IMR-90 (cell line): Measurements from ENCODE around the gene DCLRE1B. TPM values are rescaled to one million over a fixed set of nuclear protein-coding genes. Genes with fewer than 3 reads are reported as not detected.

ENCODE experiments used
- ATAC-seq: fragments of 200-7000 bp; cut with Tn5 transposase; 2 replicates; pipeline ENCODE4 v1.9.1; 2020; ENCODE audit warnings: low read depth, mild to moderate bottlenecking, moderate library complexity
- BruUV-seq: library from RNA; stranded (reverse); fragments of 400-500 nt; replicated peaks from 2 replicates; lab custom pipeline; 2021; lab: Mats Ljungman, UMichigan
- CTCF ChIA-PET: fragments of 300-600 bp; formaldehyde crosslinking; extraction: SDS; loops from one replicate; lab custom pipeline; 2021; ENCODE audit warnings: antibody characterized with exemption; lab: Yijun Ruan, JAX
- POLR2A ChIA-PET: fragments of 300-600 bp; sonication (Branson Sonifier 250); formaldehyde crosslinking; loops from one replicate; lab custom pipeline; 2022; ENCODE audit warnings: antibody characterized with exemption; ENCODE audit not compliant: unreplicated experiment; lab: Charles Lee
- DNase-seq: peaks from one replicate; pipeline ENCODE4 v3.0.0; 2013
- H2AFZ ChIP-seq: replicated peaks from 2 replicates; pipeline ENCODE3; 2013; ENCODE audit warnings: low read length, mild to moderate bottlenecking; ENCODE audit not compliant: poor library complexity
- H2AK5ac ChIP-seq: 2 replicates; pipeline ENCODE4 v1.6.1; 2013; ENCODE audit warnings: low read depth, low read length, inconsistent platforms
- H2AK9ac ChIP-seq: replicated peaks from 2 replicates; pipeline ENCODE3; 2013; ENCODE audit warnings: mild to moderate bottlenecking, low read depth, low read length, moderate library complexity; ENCODE audit not compliant: poor library complexity
- H2BK120ac ChIP-seq: 2 replicates; pipeline ENCODE4 v1.6.1; 2013; ENCODE audit warnings: low read depth, low read length, inconsistent platforms
- H2BK15ac ChIP-seq: 3 replicates; pipeline ENCODE4 v1.6.1; 2013; ENCODE audit warnings: low read depth, low read length, inconsistent platforms
- H2BK20ac ChIP-seq: 2 replicates; pipeline ENCODE4 v1.6.1; 2013; ENCODE audit warnings: low read depth, mild to moderate bottlenecking, inconsistent platforms, low read length, moderate library complexity
- H2BK5ac ChIP-seq: 2 replicates; pipeline ENCODE4 v1.6.1; 2013; ENCODE audit warnings: mild to moderate bottlenecking, low read depth, low read length, inconsistent platforms; ENCODE audit not compliant: poor library complexity, severe bottlenecking
- H3K14ac ChIP-seq: replicated peaks from 2 replicates; pipeline ENCODE4 v1.6.1; 2013; ENCODE audit warnings: low read depth, low read length, inconsistent platforms
- H3K18ac ChIP-seq: 2 replicates; pipeline ENCODE4 v1.6.1; 2013; ENCODE audit warnings: low read depth, low read length, control low read depth
- H3K23ac ChIP-seq: 2 replicates; pipeline ENCODE4 v1.6.1; 2013; ENCODE audit warnings: low read depth, low read length, inconsistent platforms
- H3K27ac ChIP-seq: 2 replicates; pipeline ENCODE4 v1.5.1; 2013; ENCODE audit warnings: mild to moderate bottlenecking, control low read depth, low read length; ENCODE audit not compliant: insufficient read depth
- H3K27me3 ChIP-seq: 2 replicates; pipeline ENCODE4 v1.6.1; 2013; ENCODE audit warnings: low read length; ENCODE audit not compliant: control insufficient read depth, insufficient read depth
- H3K36me3 ChIP-seq: 2 replicates; pipeline ENCODE4 v1.6.1; 2013; ENCODE audit warnings: low read length, mixed read lengths; ENCODE audit not compliant: control insufficient read depth, insufficient read depth
- H3K4ac ChIP-seq: 2 replicates; pipeline ENCODE4 v1.6.1; 2013; ENCODE audit warnings: low read depth, low read length, inconsistent platforms
- H3K4me1 ChIP-seq: 2 replicates; pipeline ENCODE4 v1.6.1; 2013; ENCODE audit warnings: low read length, mixed read lengths; ENCODE audit not compliant: control insufficient read depth, insufficient read depth
- H3K4me2 ChIP-seq: 2 replicates; pipeline ENCODE4 v1.6.1; 2013; ENCODE audit warnings: low read depth, mild to moderate bottlenecking, control low read depth, low read length, moderate library complexity
- H3K4me3 ChIP-seq: 2 replicates; pipeline ENCODE4 v1.5.1; 2013; ENCODE audit warnings: low read depth, mild to moderate bottlenecking, control low read depth, low read length, moderate library complexity; ENCODE audit not compliant: insufficient read depth
- H3K56ac ChIP-seq: 2 replicates; pipeline ENCODE4 v1.6.1; 2013; ENCODE audit warnings: low read length, inconsistent platforms; ENCODE audit not compliant: insufficient read depth; ENCODE audit errors: extremely low read depth
- H3K79me1 ChIP-seq, 2 experiments: 2 replicates each; pipeline ENCODE4 v1.6.1; 2013; ENCODE audit warnings: low read length in 2 of 2, inconsistent platforms in 1 of 2, low read depth in 1 of 2
- H3K9ac ChIP-seq: 2 replicates; pipeline ENCODE4 v1.6.1; 2013; ENCODE audit warnings: low read depth, low read length, control low read depth
- H3K9me1 ChIP-seq: 2 replicates; pipeline ENCODE4 v1.6.1; 2013; ENCODE audit warnings: low read length, inconsistent platforms; ENCODE audit not compliant: insufficient read depth
- H3K9me3 ChIP-seq: 2 replicates; pipeline ENCODE4 v1.6.1; 2013; ENCODE audit warnings: low read length; ENCODE audit not compliant: control insufficient read depth, insufficient read depth
- H4K20me1 ChIP-seq: 2 replicates; pipeline ENCODE4 v1.6.1; 2013; ENCODE audit warnings: low read length, inconsistent platforms; ENCODE audit not compliant: insufficient read depth
- H4K5ac ChIP-seq: 2 replicates; pipeline ENCODE4 v1.6.1; 2013; ENCODE audit warnings: mild to moderate bottlenecking, low read depth, low read length, control low read depth
- H4K8ac ChIP-seq, 2 experiments: 2 replicates each; pipeline ENCODE4 v1.6.1; 2013; ENCODE audit warnings: low read depth in 2 of 2, low read length in 2 of 2, control low read depth in 1 of 2, inconsistent platforms in 1 of 2
- H4K91ac ChIP-seq: 2 replicates; pipeline ENCODE4 v1.6.1; 2013; ENCODE audit warnings: low read depth, low read length, inconsistent platforms; ENCODE audit not compliant: insufficient read depth
- BHLHE40 ChIP-seq: fragments of 150-350 bp; IDR thresholded peaks from 2 replicates; pipeline ENCODE4 v1.6.1; 2016; ENCODE audit warnings: mild to moderate bottlenecking, low read depth, low read length
- CEBPB ChIP-seq: IDR thresholded peaks from 2 replicates; pipeline ENCODE4 v1.6.1; 2012; ENCODE audit warnings: low read depth, low read length, improper control_type of control experiment
- CHD1 ChIP-seq: IDR thresholded peaks from 2 replicates; pipeline ENCODE4 v1.6.1; 2012; ENCODE audit warnings: low read depth, low read length, improper control_type of control experiment
- FOS ChIP-seq: fragments of 150-350 bp; IDR thresholded peaks from 2 replicates; pipeline ENCODE4 v1.6.1; 2016; ENCODE audit warnings: low read depth, low read length
- MAFK ChIP-seq: IDR thresholded peaks from 2 replicates; pipeline ENCODE4 v1.6.1; 2012; ENCODE audit warnings: low read depth, low read length, improper control_type of control experiment
- MAZ ChIP-seq: IDR thresholded peaks from 2 replicates; pipeline ENCODE4 v1.6.1; 2012; ENCODE audit warnings: low read depth, mild to moderate bottlenecking, low read length, improper control_type of control experiment, moderate library complexity, borderline replicate concordance
- MXI1 ChIP-seq: IDR thresholded peaks from 2 replicates; pipeline ENCODE4 v1.6.1; 2012; ENCODE audit warnings: low read depth, mild to moderate bottlenecking, low read length, moderate library complexity, borderline replicate concordance
- NFE2L2 ChIP-seq: fragments of 150-350 bp; IDR thresholded peaks from 2 replicates; pipeline ENCODE4 v1.6.1; 2016; ENCODE audit warnings: low read depth, mild to moderate bottlenecking, low read length
- POLR2A ChIP-seq: IDR thresholded peaks from 2 replicates; pipeline ENCODE4 v1.6.1; 2012; ENCODE audit warnings: mild to moderate bottlenecking, low read depth, low read length
- RAD21 ChIP-seq: IDR thresholded peaks from 2 replicates; pipeline ENCODE4 v1.6.1; 2012; ENCODE audit warnings: low read length, improper control_type of control experiment
- RCOR1 ChIP-seq: IDR thresholded peaks from 2 replicates; pipeline ENCODE4 v1.6.1; 2012; ENCODE audit warnings: mild to moderate bottlenecking, low read length, improper control_type of control experiment; ENCODE audit not compliant: insufficient replicate concordance
- RFX5 ChIP-seq: IDR thresholded peaks from 2 replicates; pipeline ENCODE4 v1.8.0; 2012; ENCODE audit warnings: low read depth, mild to moderate bottlenecking, low read length, moderate library complexity
- SMC3 ChIP-seq: fragments of 150-350 bp; IDR thresholded peaks from 2 replicates; pipeline ENCODE4 v1.6.1; 2016; ENCODE audit warnings: low read depth, mild to moderate bottlenecking, antibody characterized with exemption, low read length, moderate library complexity
- dilution Hi-C: fragments of 300-500 bp; cut with HindIII; formaldehyde crosslinking; loops from one replicate; pipeline ENCODE4 v1.14.3; 2018; ENCODE audit warnings: low sequenced_read_pairs; ENCODE audit not compliant: unreplicated experiment
- in situ Hi-C: fragments of 300-500 bp; cut with MboI; formaldehyde crosslinking; loops from 3 replicates; pipeline ENCODE4 v1.14.3; 2019; ENCODE audit warnings: low sequenced_read_pairs, inconsistent platforms, mixed read lengths
- intact Hi-C: fragments of 100-400 bp; cut with micrococcal nuclease; formaldehyde crosslinking; loops from 2 replicates; pipeline ENCODE4 v1.10.0; 2022
- polyA plus RNA-seq, 3 experiments: library from polyadenylated mRNA; depleted of rRNA; stranded (reverse); fragments of >200 nt; gene quantifications; 2 replicates each; pipeline ENCODE4 v1.2.3, GENCODE V29; 2012; ENCODE audit warnings: low replicate concordance in 1 of 3
- total RNA-seq: library from RNA; depleted of rRNA; stranded (reverse); fragments of >200 nt; gene quantifications from 2 replicates; pipeline ENCODE4 v1.2.3, GENCODE V29; 2012
- TF ChIP-seq, protein P1 (sequence below): fragments of 150-350 bp; IDR thresholded peaks from 2 replicates; pipeline ENCODE4 v1.6.1; 2017; ENCODE audit warnings: mild to moderate bottlenecking, antibody characterized with exemption, low read length, low read depth
- TF ChIP-seq, protein P2 (sequence below): fragments of 150-350 bp; IDR thresholded peaks from 2 replicates; pipeline ENCODE4 v1.6.1; 2016; ENCODE audit warnings: low read depth, mild to moderate bottlenecking, low read length, moderate library complexity, borderline replicate concordance
- TF ChIP-seq, protein P3 (sequence below): conservative IDR thresholded peaks from 2 replicates; pipeline ENCODE4 v1.5.1; 2012; ENCODE audit warnings: mild to moderate bottlenecking, low read depth, low read length, improper control_type of control experiment

DCLRE1B gene
- total and polyA plus RNA-seq, 2 of the 4 experiments (the other 2 are of a cell fraction) = 4.9 to 6.1 TPM

DNA sequence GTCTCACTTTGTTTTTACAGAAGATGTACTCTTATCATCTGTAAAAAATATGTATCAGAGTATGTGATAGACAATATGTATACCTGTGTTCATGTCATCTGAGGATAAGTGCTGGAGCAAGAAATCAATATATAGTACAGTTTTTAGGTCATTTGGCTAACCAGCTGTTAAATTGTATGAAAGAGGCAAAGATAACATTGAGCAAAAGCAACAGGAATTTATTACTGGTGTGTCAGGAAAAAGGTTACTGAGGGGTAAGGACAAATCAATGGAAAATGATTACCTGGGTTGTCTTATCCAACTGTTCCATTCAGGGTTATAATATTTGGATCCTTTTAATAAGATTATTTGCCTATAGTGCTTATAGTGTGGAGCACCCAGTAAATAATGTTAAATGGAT, 28.9 kb downstream of the DCLRE1B start:
- H3K9me1 ChIP-seq = peaks cover 11% of the 10 kb centered on the region
- H3K9me3 ChIP-seq = no peaks in the 10 kb centered on the region
- peaks cover 2% of the 10 kb centered on the region; the same call in 1 of the 2 replicates for H3K4me1 ChIP-seq
- no peak overlapping the region for H4K91ac ChIP-seq
- H3K9ac ChIP-seq = no peak overlapping the region
- BruUV-seq = no TSS peak
- no peak overlapping the region for H3K4ac ChIP-seq
- peaks cover 8 to 56% of the 10 kb centered on the region in 2 experiments; a peak in 3 of 4 replicates for H3K79me1 ChIP-seq
- no peaks in the 10 kb centered on the region for H3K36me3 ChIP-seq
- ChIA-PET CTCF (interaction anchor here (1.3 kb wide), 1 partner anchor 23 kb away, joined by 4 read pairs; no protein-coding TSS in a partner anchor), POLR2A (interaction anchor here (0.6 kb wide), 1 partner anchor 416 kb away, joined by 3 read pairs; no protein-coding TSS in a partner anchor)
- no peaks in the 10 kb centered on the region for H3K27me3 ChIP-seq
- no peak overlapping the region for H2BK15ac ChIP-seq
- H4K8ac ChIP-seq = no peak overlapping the region
- no peak overlapping the region for H2AK5ac ChIP-seq
- H3K14ac ChIP-seq = no peak overlapping the region
- no peak overlapping the region for H2AFZ ChIP-seq
- H2BK120ac ChIP-seq = no peak overlapping the region
- peaks cover 72% of the 10 kb centered on the region for H4K20me1 ChIP-seq
- no peak overlapping the region for H3K18ac ChIP-seq
- H3K56ac ChIP-seq = no peak overlapping the region
- TF ChIP-seq RFX5 (no peak), CHD1 (no peak), BHLHE40 (no peak), SMC3 (no peak), NFE2L2 (no peak), MAFK (no peak), CEBPB (no peak), FOS (no peak), POLR2A (no peak), RCOR1 (no peak), MXI1 (no peak), RAD21 (no peak), MAZ (no peak)
- TF ChIP-seq, protein P1, sequence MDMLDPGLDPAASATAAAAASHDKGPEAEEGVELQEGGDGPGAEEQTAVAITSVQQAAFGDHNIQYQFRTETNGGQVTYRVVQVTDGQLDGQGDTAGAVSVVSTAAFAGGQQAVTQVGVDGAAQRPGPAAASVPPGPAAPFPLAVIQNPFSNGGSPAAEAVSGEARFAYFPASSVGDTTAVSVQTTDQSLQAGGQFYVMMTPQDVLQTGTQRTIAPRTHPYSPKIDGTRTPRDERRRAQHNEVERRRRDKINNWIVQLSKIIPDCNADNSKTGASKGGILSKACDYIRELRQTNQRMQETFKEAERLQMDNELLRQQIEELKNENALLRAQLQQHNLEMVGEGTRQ = no peak
- TF ChIP-seq, protein P2, sequence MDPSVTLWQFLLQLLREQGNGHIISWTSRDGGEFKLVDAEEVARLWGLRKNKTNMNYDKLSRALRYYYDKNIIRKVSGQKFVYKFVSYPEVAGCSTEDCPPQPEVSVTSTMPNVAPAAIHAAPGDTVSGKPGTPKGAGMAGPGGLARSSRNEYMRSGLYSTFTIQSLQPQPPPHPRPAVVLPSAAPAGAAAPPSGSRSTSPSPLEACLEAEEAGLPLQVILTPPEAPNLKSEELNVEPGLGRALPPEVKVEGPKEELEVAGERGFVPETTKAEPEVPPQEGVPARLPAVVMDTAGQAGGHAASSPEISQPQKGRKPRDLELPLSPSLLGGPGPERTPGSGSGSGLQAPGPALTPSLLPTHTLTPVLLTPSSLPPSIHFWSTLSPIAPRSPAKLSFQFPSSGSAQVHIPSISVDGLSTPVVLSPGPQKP = no peak
- TF ChIP-seq, protein P3, sequence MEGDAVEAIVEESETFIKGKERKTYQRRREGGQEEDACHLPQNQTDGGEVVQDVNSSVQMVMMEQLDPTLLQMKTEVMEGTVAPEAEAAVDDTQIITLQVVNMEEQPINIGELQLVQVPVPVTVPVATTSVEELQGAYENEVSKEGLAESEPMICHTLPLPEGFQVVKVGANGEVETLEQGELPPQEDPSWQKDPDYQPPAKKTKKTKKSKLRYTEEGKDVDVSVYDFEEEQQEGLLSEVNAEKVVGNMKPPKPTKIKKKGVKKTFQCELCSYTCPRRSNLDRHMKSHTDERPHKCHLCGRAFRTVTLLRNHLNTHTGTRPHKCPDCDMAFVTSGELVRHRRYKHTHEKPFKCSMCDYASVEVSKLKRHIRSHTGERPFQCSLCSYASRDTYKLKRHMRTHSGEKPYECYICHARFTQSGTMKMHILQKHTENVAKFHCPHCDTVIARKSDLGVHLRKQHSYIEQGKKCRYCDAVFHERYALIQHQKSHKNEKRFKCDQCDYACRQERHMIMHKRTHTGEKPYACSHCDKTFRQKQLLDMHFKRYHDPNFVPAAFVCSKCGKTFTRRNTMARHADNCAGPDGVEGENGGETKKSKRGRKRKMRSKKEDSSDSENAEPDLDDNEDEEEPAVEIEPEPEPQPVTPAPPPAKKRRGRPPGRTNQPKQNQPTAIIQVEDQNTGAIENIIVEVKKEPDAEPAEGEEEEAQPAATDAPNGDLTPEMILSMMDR = no peak
- H2AK9ac ChIP-seq = no peak overlapping the region
- no peak overlapping the region for H3K4me3 ChIP-seq
- no peak overlapping the region for H3K27ac ChIP-seq
- H4K5ac ChIP-seq = no peak overlapping the region
- no peak for ATAC-seq
- in situ Hi-C loops = no loop called here
- no peak overlapping the region for H3K4me2 ChIP-seq
- H2BK5ac ChIP-seq = no peak overlapping the region
- no peak overlapping the region for H3K23ac ChIP-seq
- no peak for DNase-seq
- dilution Hi-C loops = no loop called here
- intact Hi-C loops = loop anchor here (10.0 kb wide), 1 partner anchor 789 kb away; no protein-coding TSS in a partner anchor
- H2BK20ac ChIP-seq = no peak overlapping the region
